GM21447 (cell line): ENCODE data around the gene PEAK1.
"Not testable (repeated sequence)": the region's sequence is repeated elsewhere in the genome, so short reads cannot be mapped to it uniquely, and the experiment has no call there.

ENCODE experiments used
- ATAC-seq: cut with Tn5 transposase; IDR thresholded peaks from one replicate; pipeline ENCODE4 v1.9.1; 2021; ENCODE audit not compliant: unreplicated experiment

The PEAK1 gene

DNA sequence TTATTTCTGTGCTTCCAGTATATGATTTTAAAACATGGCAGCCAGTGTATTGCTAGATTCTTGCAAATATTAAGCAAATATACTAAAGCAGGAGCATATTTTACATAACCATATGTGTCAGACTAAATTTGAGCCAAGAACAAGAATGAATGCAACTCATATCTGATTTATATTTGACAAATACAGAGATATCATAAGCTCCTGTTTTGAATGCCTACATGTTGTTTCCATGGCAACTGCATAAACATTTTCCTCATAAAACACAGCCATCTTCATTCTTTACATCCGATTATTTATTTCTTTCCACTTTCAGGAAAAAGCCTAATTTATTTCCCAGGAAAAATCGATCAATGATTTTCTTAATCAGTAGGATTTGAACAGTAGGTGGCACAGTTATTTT is 176.8 kb downstream of the PEAK1 start:
- ATAC-seq = no peak

GRCh38 chr15:77239882-77240608 is 179.9 kb downstream of the PEAK1 start:
- ATAC-seq = no peak

DNA sequence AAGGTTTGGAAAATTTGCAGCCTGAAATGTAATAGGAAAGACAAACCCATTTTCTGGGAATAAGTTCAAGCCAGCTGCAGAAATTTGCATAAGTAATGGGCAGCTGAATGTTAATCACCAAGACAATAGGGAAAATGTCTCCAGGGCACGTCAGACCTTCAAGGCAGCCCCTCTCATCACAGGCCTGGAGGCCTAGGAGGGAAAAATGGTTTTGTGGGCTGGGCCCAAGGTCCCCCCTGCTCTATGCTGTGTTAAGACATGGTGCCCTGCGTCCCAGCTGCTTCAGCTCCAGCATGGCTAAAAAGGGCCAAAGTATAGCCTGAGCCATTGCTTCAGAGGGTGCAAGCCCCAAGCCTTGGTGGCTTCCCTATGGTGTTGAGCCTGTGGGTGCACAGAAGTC is 184.3 kb downstream of the PEAK1 start:
- ATAC-seq = no peak

DNA sequence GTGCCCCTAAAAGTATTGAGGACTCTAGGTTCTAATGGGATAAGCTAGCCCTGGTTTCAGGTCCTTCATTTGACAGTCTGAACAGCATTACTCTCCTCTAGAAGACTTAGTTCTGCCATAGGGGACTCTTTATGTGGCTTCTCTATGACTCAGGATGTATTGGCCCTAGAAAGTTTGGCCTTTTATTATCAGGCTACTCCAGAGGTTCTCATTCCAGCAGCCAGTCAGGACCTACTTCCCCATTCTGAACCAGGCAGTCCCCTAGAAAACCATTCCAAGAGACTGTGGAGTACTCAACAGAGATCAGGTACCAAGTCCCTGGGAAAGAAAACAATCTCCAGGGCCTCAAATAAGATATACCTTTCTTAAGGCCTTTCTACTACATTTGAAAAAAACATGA is 191.1 kb downstream of the PEAK1 start:
- ATAC-seq = no peak

DNA sequence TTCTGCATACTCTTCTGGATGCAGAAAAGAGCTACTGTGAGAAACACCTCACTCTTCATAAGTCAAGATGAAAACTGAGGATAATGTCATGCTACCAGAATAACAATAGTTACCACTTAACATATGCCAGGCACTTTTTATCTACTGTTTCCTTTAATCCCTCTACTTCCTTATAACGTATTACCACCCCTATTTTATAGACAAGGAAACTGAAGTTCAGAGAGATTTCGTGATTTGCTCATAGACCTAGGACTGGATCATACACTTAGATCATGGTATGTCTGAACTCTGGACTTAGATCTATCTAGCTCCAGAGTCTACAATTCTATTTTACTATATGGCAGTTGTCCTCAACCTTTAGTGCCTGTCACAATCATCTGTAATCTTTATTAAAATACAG is 193.3 kb downstream of the PEAK1 start:
- ATAC-seq = no peak

GRCh38 chr15:77225646-77226045 is 194.3 kb downstream of the PEAK1 start:
- ATAC-seq = no peak

DNA sequence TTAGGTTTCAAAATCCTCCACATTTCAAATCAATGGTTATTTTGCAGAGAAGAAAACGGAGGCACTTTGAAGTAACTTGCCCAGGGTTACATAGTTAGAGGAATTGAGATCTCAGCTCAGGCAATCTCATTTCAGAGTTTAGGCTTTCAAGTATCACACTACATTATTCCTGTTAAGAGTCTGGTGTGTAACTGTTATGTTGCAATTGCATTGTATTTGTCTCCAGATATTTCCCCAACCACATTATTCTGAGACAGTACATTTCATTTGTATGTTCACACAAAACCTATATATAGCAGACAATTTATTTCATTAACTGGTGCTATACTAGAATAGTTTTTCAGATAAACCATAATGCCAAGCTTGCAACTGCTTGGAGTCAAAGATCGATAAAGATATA is 194.8 kb downstream of the PEAK1 start:
- no peak for ATAC-seq

DNA sequence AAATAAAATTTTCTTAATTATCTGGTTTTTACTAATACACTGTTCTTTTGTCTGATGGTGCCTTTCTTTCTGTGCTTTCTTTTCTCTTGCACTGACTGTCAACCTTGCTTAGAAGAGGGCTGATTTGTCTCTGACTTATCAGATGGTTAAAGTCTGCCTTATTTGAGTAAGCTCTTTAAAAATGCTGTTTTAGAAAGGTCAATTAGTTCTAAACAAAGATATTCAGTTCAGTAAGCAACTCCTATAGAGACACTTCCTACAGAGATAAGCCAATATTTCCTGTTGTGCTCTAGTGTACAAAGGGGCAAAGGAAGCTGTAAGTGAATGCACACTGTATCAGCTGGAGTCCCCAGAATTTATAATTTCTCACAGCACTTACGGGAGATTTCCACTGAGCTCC is 195.6 kb downstream of the PEAK1 start:
- ATAC-seq = no peak

GRCh38 chr15:77221708-77222107 is 198.2 kb downstream of the PEAK1 start:
- ATAC-seq = no peak

DNA sequence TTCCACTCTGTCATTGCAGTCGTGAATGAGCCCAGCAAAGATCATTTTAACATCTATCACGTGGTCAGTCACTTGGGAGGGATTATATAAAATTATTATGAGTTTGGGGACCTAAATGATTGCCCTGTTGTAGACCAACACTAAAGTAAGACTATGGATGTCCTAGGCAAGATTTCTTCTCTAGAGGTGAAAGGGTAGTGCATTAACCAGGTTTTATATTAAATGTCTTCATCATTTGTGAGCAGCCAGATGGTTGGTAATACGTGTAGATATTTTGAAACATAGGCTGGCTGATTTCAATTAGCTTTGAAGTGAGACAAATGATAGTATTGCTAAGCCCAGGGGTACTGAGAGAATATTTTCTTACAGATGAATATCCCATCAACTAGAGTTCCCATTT is 198.7 kb downstream of the PEAK1 start:
- no peak for ATAC-seq

DNA sequence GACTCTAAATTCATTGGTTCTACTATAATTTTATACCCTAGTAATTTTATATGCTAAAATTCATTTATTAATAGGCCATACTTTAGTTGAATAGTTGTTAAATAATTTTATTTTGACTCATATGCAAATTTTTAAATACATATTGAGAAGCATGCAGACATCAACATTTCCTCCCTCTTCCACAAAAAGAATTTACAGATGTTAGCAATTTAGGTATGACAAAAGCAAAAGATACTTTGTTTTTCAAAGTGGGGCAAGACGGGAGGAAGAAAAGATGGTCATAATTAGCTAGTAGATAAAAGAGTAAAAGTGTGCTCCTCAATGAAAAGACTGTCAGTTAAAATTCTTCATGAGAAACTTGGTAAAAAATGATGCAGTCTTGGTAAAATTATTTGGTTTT is 200.1 kb downstream of the PEAK1 start:
- no peak for ATAC-seq

DNA sequence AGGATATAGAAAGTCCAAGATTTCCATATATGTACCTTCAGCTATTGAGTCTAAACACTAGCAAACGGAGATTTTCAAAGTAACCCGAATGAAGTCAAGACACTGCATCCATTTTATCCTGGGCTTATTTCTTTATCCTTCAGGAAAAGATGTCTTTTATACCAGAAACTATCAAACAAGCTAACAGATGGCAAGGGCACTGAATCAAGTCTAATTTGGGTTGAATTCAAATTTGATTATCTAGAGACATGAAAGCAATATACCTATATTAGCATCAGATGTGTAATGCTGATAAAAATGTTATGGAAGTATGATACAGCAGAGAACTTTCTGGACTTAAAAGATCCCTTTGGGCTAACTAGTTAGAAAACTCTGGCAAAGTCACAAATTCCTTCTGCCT is 210.7 kb downstream of the PEAK1 start:
- ATAC-seq = no peak

GRCh38 chr15:77208241-77208640 is 211.7 kb downstream of the PEAK1 start:
- no peak for ATAC-seq

DNA sequence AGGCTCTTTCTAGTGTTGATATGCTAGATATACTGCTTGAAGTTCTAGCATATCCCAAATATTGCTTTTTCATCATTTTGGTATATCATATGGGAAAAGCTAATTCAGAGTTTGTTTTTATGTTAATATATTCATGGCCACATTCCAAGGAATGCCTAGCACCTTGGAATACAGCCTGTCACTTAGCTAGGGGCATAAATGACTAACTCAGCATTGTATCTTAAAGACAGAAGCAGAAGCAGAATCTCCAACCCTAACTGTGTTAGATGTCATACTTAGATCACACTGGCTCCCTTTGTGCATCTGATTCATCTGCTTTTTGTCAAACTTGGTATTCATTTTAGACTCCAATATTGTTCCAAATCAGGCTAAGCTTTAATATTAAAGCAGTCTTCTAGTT is 218.2 kb downstream of the PEAK1 start:
- ATAC-seq = no peak

GRCh38 chr15:77196381-77196780 is 223.5 kb downstream of the PEAK1 start:
- ATAC-seq = no peak

- no peak for ATAC-seq
Observed at GRCh38 chr15:77195586-77195985, 224.3 kb downstream of the PEAK1 start.

- no peak for ATAC-seq
Observed at GRCh38 chr15:77192451-77192850, 227.5 kb downstream of the PEAK1 start.

GRCh38 chr15:77191230-77191834 is 228.6 kb downstream of the PEAK1 start:
- ATAC-seq = no peak

GRCh38 chr15:77187751-77188464 is 232.0 kb downstream of the PEAK1 start:
- ATAC-seq = peak; percentile 62

DNA sequence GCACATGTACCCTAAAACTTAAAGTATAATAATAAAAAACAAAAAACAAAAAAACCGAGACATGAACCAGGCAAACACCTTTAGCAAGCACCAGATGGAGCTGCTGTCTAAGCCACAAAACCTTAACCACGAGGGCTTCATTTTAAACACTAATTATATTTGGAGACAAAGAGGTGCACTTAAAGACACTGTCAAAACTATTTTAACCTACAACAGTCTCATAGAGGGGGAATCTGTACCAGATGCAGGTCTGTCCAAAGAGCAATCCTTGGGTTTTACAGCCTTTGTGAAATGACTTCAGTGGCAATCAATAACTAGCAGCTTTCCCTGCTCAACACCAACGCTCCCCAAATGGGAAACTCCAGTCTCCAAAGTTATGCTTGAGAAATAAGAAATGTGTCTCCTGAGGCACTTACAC is 233.3 kb downstream of the PEAK1 start:
- ATAC-seq = no peak

DNA sequence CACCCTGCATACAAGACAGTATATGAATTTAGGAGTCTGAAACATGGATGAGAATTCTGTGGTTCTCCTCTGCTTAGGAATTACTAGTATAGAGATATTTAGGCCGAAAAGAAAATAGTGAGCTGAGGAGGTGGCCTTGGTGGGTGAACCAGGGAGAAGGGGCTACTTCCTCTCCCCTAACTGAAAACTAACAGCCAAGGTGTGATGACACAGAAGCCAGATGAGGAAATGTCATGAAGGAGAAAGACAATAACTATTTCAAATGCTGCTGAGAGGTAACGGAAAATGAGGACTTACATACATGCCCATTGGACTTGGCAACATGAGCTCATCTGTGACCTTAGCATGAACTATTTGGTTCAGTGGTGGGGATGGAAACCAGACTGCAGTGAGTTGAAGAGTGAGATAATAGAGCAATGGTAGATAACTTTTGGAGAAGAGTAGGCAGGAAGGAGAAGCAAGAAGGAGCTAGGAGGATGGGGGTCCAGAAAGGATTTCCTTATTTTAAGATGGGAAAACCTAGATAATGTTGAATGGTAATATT is 234.6 kb downstream of the PEAK1 start:
- ATAC-seq = no peak

DNA sequence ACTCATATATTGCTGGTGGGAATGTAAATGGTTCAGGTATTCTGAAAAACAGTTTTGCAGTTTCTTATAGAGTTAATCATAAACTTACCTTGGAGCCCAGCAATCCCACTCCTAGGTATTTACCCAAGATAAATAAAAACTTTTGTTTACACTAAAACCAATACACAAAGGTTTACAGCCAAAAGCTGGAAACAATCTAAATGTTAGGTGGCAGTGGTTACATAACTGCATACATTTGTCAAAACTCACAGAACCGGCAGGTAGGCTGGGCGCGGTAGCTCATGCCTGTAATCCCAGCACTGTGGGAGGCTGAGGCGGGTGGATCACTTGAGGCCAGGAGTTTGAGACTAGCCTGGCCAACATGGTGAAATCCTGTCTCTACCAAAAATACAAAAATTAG is 235.6 kb downstream of the PEAK1 start:
- ATAC-seq = not testable (repeated sequence)
